Pancreas (tissue), 10 donors: ENCODE results near the gene CPM. TPM values are rescaled to one million over a fixed set of nuclear protein-coding genes. Genes with fewer than 3 reads are reported as not detected.

Experiments used
- ATAC-seq, 4 donors: fragments of 200-7000 bp; cut with Tn5 transposase; one replicate each; pipeline versions ENCODE4 v1.8.0 to v1.9.1; 2020; ENCODE audit warnings: mild to moderate bottlenecking in 4 of 4, moderate library complexity in 4 of 4
- DNase-seq, 6 donors: peaks; one replicate each; pipeline ENCODE4 v3.0.0-alpha.2; 2020
- FAIRE-seq: peaks from 2 replicates; lab custom pipeline; 2012; peaks lifted over from hg19 to GRCh38; lab: Jason Lieb, UNC
- H3K27ac ChIP-seq, 4 donors: fragments of 200-600 bp; sonication (generic); 1 replicate in 3 of 4; 2 replicates in 1 of 4; pipeline versions ENCODE4 v1.5.0 to v1.8.0; 2020
- H3K27me3 ChIP-seq, 4 donors: fragments of 200-600 bp; one replicate each; pipeline ENCODE4 v1.8.0; 2021
- H3K36me3 ChIP-seq, 3 donors: fragments of 200-600 bp; sonication (generic) in 1 of 3; one replicate each; pipeline versions ENCODE4 v1.5.0 to v1.8.0; 2020 to 2021
- H3K4me1 ChIP-seq, 3 donors: fragments of 200-600 bp; one replicate each; pipeline ENCODE4 v1.8.0; 2021
- H3K4me3 ChIP-seq, 4 donors: fragments of 200-600 bp; sonication (generic) in 2 of 4; one replicate each; pipeline versions ENCODE4 v1.5.0 to v1.8.0; 2020 to 2021
- H3K9me3 ChIP-seq, 4 donors: fragments of 200-600 bp; one replicate each; pipeline ENCODE4 v1.8.0; 2021
- WGBS, 2 donors: extraction: QIAGEN DNeasy Blood & Tissue Kit; methylation state at CpG; one replicate each; pipeline ENCODE4 v1.1.7; 2013; 5-methylcytosine and 5-hydroxymethylcytosine counted together
- intact Hi-C, 3 donors: fragments of 100-400 bp; cut with DNase I; formaldehyde crosslinking; loops; one replicate each; pipeline versions ENCODE4 v1.11.1 to v1.14.2; 2022
- polyA plus RNA-seq, 2 donors: library from polyadenylated mRNA; stranded (reverse); fragments of 200-250 nt; gene quantifications; one replicate each; pipeline ENCODE4 v1.2.3, GENCODE V29; 2013
- total RNA-seq, 6 donors: library from RNA; stranded (reverse); fragmentation: NEBNext Ultra II Directional in 4 of 6; extraction: Animal tissue kit (Norgen Biotek cat#: 25700) in 4 of 6; gene quantifications; one replicate each; pipeline versions ENCODE4 v1.2.1 to v1.2.4, GENCODE V29; 2021 to 2023
- TF ChIP-seq, protein P1 (sequence below), 4 donors: fragments of 200-600 bp; sonication (generic) in 3 of 4; IDR thresholded peaks; one replicate each; pipeline versions ENCODE4 v1.5.0 to v1.8.0; 2021; ENCODE audit warnings: antibody characterized with exemption in 4 of 4
- donor health status: healthy with polysubstance abuse.
- donor health status: DM: no; HTN: no; CAD: no; lungs with moderate emphysema.
- donor health status: DM: no; HTN: no; CAD: no.
- donor health status: control.
- donor health status: control.
- donor health status: Bipolar disorder and iron deficiency.
- donor health status: DM: yes; HTN: yes; CAD: no.
- donor health status: DM: no; HTN: no; CAD: no.
- donor health status: DM: no; HTN: no; CAD: no.
- donor health status: DM: yes; HTN: yes; CAD: no.

Gene CPM
- total and polyA plus RNA-seq, 8 donors = 4.3 to 49.2 (median 11.1) TPM

GRCh38 chr12:68919581-68920239, 13.3 kb downstream of the CPM start:
- Histone ChIP-seq H3K4me1 (peaks cover 0 to 5% (median 0%) of the 10 kb centered on the region in 3 donors), H3K4me3 (no peak overlapping the region), H3K36me3 (no peaks in the 10 kb centered on the region), H3K27me3 (no peaks in the 10 kb centered on the region), H3K27ac (no peak overlapping the region), H3K9me3 (no peaks in the 10 kb centered on the region)
- TF ChIP-seq, protein P1, sequence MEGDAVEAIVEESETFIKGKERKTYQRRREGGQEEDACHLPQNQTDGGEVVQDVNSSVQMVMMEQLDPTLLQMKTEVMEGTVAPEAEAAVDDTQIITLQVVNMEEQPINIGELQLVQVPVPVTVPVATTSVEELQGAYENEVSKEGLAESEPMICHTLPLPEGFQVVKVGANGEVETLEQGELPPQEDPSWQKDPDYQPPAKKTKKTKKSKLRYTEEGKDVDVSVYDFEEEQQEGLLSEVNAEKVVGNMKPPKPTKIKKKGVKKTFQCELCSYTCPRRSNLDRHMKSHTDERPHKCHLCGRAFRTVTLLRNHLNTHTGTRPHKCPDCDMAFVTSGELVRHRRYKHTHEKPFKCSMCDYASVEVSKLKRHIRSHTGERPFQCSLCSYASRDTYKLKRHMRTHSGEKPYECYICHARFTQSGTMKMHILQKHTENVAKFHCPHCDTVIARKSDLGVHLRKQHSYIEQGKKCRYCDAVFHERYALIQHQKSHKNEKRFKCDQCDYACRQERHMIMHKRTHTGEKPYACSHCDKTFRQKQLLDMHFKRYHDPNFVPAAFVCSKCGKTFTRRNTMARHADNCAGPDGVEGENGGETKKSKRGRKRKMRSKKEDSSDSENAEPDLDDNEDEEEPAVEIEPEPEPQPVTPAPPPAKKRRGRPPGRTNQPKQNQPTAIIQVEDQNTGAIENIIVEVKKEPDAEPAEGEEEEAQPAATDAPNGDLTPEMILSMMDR (IDR thresholded peaks at IDR 0.05) = no peak
- FAIRE-seq = no peak
- intact Hi-C loops = no loop called here
- WGBS, 2 donors = 89 to 91% methylated on average over 9 of the region's 9 CpGs
- ATAC-seq = no peak
- DNase-seq = no peak

- TF ChIP-seq, protein P1 (IDR thresholded peaks at IDR 0.05) = no peak
- no peak overlapping the region for H3K4me3 ChIP-seq
- H3K4me1 ChIP-seq = peaks cover 0 to 5% (median 0%) of the 10 kb centered on the region in 3 donors
- no peaks in the 10 kb centered on the region for H3K27me3 ChIP-seq
- H3K27ac ChIP-seq = no peak overlapping the region
- intact Hi-C loops = no loop called here
- WGBS, 2 donors = 74 to 78% methylated on average over 1 of the region's 1 CpG
- FAIRE-seq (no peak), DNase-seq (no peak), ATAC-seq (no peak)
- no peaks in the 10 kb centered on the region for H3K36me3 ChIP-seq
- no peaks in the 10 kb centered on the region for H3K9me3 ChIP-seq
Measured at GRCh38 chr12:68918960-68919359, 14.0 kb downstream of the CPM start.

DNA sequence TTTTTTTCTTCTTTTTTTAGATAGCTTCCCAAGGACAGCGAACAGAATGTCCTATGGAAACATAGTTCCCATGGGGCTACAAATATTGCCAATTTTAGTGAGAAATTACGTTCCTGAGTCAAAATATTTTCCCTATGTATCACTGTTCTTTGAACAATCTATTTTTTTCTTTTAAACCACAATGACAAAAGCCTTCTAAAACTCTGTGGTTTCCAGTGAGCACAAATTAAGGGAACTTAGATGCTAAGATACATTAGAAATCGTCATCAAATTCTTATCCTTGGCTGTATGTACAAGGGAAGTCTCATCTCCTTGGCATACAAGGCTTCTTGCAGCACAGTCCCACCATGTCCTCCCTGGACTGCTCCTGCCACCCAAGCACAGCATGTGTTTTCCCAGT, 17.9 kb downstream of the CPM start:
- FAIRE-seq = no peak
- H3K36me3 ChIP-seq = no peaks in the 10 kb centered on the region
- intact Hi-C loops = no loop called here

DNA sequence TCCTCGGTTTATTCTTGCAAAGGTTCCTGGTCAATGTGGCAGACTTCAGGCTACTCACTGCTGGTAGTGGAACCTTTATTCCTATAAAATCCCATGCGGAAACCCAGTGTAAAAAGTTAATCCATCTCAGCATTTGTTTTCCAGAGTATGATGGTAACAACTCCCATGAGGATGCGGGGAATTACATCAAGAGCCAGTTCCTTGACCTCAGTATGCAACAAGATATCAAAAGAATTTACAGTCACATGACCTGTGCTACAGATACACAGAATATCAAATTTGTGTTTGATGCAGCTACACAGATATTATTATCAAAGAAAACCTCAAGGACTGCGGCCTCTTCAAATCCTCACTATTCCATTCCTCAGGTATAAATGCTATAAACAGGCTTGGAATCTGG, 19.3 kb downstream of the CPM start:
- FAIRE-seq (no peak), DNase-seq (no peak), ATAC-seq (no peak)
- Histone ChIP-seq H3K36me3 (no peaks in the 10 kb centered on the region), H3K9me3 (no peaks in the 10 kb centered on the region), H3K27me3 (no peaks in the 10 kb centered on the region), H3K4me3 (no peak overlapping the region), H3K27ac (no peak overlapping the region), H3K4me1 (no peaks in the 10 kb centered on the region)
- intact Hi-C loops = no loop called here
- TF ChIP-seq, protein P1 (IDR thresholded peaks at IDR 0.05) = no peak
- WGBS, 2 donors = 93 to 95% methylated on average over 4 of the region's 4 CpGs

More for the DNA sequence above, 17.9 kb downstream of the CPM start:
- Histone ChIP-seq H3K9me3 (no peaks in the 10 kb centered on the region), H3K4me1 (no peaks in the 10 kb centered on the region), H3K27ac (no peak overlapping the region), H3K27me3 (no peaks in the 10 kb centered on the region), H3K4me3 (no peak overlapping the region)
- WGBS, 2 donors = 76 to 87% methylated on average over 3 of the region's 3 CpGs
- ATAC-seq (peak in 2 of 4 donors; percentile 17 to 23), DNase-seq (no peak)
- TF ChIP-seq, protein P1 (IDR thresholded peaks at IDR 0.05) = no peak

- intact Hi-C loops = no loop called here
- Histone ChIP-seq H3K4me3 (no peak overlapping the region), H3K27me3 (no peaks in the 10 kb centered on the region), H3K9me3 (no peaks in the 10 kb centered on the region), H3K4me1 (no peaks in the 10 kb centered on the region), H3K36me3 (no peaks in the 10 kb centered on the region), H3K27ac (no peak overlapping the region)
- no peak for FAIRE-seq
- TF ChIP-seq, protein P1 (IDR thresholded peaks at IDR 0.05) = no peak
- ATAC-seq = no peak
- 89 to 92% methylated on average over 2 of the region's 2 CpGs for WGBS, 2 donors
- DNase-seq = no peak
Measured at GRCh38 chr12:68912916-68913315, 20.1 kb downstream of the CPM start.
